ENCODE results near the gene MZT2A.
"Not testable (repeated sequence)": the region's sequence is repeated elsewhere in the genome, so short reads cannot be mapped to it uniquely, and the experiment has no call there.

Gene MZT2A

DNA sequence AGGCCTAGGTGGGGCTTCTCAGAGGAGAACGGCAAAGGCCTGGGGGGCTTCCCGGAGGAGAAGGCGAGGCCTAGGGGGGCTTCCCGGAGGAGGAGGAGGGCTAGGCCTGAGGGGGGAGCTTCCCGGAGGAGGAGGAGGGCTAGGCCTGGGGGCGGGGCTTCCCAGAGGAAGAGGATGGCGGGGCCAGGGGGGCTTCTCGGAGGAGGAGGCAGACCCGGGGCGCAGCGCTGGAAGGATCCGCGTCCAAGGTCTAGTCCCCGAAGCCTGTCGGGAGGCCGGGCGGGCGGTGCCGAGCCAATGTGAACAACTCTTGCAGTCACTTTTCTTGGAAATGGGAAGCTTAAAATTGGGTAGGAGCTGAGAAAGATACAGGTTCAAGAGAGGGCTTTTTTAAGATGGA is 46.3 kb downstream of the MZT2A start:
- DNase-seq = no peak
- Histone ChIP-seq H3K27ac (no peak overlapping the region), H3K4me3 (ENCODE audit: low read depth, low read length) (no peak overlapping the region), H3K36me3 (replicated peaks) (no peaks in the 10 kb centered on the region), H3K27me3 (replicated peaks) (no peaks in the 10 kb centered on the region)
- TF ChIP-seq, protein P1, sequence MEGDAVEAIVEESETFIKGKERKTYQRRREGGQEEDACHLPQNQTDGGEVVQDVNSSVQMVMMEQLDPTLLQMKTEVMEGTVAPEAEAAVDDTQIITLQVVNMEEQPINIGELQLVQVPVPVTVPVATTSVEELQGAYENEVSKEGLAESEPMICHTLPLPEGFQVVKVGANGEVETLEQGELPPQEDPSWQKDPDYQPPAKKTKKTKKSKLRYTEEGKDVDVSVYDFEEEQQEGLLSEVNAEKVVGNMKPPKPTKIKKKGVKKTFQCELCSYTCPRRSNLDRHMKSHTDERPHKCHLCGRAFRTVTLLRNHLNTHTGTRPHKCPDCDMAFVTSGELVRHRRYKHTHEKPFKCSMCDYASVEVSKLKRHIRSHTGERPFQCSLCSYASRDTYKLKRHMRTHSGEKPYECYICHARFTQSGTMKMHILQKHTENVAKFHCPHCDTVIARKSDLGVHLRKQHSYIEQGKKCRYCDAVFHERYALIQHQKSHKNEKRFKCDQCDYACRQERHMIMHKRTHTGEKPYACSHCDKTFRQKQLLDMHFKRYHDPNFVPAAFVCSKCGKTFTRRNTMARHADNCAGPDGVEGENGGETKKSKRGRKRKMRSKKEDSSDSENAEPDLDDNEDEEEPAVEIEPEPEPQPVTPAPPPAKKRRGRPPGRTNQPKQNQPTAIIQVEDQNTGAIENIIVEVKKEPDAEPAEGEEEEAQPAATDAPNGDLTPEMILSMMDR (IDR thresholded peaks at IDR 0.05; ENCODE audit: low read depth, low read length, missing control alignments) = no peak
- in situ Hi-C loops (cut with HindIII; ENCODE audit: low pct_ligation_motif_present, low sequenced_read_pairs) = no loop called here

DNA sequence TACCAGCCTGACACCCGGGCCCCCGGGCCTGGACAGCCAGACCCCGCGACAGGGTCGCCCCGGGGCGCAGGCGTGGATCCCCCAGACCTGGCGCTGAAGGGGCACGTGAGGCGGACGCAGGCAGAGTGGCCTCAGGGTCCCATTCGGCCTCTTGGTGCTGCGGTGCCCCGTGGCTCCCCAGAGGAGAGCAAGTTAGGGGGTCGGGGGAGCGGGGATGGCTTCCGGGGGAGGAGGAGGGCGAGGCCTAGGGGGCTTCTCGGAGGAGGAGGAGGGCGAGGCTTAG is 46.7 kb downstream of the MZT2A start:
- H3K4me3 ChIP-seq (ENCODE audit: low read depth, low read length); DNase-seq; H3K36me3 ChIP-seq (replicated peaks); H3K27ac ChIP-seq; H3K27me3 ChIP-seq (replicated peaks); in situ Hi-C loops (cut with HindIII; ENCODE audit: low pct_ligation_motif_present, low sequenced_read_pairs): not testable (repeated sequence)

DNA sequence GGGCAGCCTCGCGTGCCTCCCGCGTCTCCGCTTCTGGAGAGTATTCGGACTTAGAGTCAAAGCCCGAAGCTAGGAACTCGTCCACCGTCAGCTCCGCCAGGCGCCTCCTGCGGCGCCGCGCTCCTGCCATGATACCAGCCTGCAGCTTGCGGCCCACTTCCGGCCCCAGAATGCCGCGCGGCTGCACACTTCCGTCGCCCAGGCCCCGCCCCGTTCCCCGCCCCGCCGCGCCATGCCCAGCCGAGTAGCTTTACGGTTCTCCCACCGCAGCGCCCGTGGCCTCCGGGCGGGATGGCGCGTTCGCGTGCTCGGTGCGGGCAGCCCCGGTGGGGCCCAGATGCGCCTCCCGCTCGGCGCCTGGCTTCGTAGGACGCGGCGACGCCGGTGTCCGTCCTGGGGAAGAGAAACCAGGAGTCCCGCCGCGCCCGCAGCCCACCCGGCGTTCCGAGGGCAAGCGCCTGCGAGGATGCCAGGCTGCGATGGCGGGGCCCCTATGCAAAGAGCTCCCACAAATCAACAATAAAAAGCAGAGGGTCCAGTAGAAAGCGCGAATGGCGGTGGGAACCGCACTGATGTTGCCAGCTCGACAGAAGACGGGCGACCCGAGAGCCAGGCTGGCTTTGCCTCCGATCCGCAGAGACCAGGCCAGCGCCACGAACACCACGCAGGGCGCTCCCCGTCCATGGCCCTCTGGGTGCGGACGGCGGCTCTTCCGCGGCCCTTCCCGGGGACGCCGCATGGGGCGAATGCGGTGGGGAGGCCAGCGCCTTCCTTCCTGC is 47.3 kb downstream of the MZT2A start:
- H3K27me3 ChIP-seq (replicated peaks); in situ Hi-C loops (cut with HindIII; ENCODE audit: low pct_ligation_motif_present, low sequenced_read_pairs); H3K36me3 ChIP-seq (replicated peaks); DNase-seq; H3K4me3 ChIP-seq (ENCODE audit: low read depth, low read length); H3K27ac ChIP-seq: not testable (repeated sequence)

DNA sequence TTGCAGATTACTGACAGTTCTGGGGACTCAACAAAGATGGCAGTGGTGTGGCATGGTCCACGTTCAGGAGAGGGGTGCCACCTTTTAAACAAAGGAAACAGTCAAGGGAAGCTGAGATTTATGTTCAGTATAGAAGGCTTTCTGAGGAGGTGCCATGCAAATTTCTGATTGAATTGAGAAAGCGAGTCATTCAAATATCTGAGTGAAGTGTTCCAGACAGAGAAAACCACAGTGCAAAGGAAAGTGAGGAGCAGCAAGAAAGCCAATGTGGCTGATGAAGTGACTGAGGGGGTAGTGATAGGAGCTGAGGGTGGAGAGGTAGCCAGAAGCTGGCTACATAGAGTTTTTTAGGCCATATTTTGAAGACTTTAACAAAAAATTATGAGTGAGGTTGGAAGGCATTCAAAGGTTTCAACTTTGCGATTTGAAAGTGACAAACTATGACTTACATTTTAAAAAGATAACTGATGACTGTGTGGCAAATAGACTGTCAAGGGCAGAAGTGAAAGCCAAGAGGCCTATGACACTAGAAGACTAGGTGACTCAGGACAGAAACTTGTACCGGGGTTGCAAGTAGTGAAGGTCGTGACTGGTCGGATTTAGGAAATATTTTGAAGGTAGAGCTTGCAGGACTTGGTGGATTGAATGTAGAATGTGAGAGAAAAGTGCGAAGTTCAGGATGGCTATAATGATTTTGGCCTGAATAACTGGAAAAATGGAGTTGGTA is 51.3 kb downstream of the MZT2A start:
- DNase-seq; H3K4me3 ChIP-seq (ENCODE audit: low read depth, low read length); in situ Hi-C loops (cut with HindIII; ENCODE audit: low pct_ligation_motif_present, low sequenced_read_pairs): not testable (repeated sequence)

More for the DNA sequence above, 51.3 kb downstream of the MZT2A start:
- H3K27me3 ChIP-seq (replicated peaks); H3K27ac ChIP-seq; H3K36me3 ChIP-seq (replicated peaks): not testable (repeated sequence)
